Breast epithelium (tissue), 3 donors: ENCODE data around the gene FIBCD1.

Source experiments
- POLR2A ChIP-seq: fragments of 450-650 bp; IDR thresholded peaks from one replicate; pipeline ENCODE4 v1.6.1; 2016; ENCODE audit warnings: antibody characterized with exemption, mild to moderate bottlenecking, moderate library complexity
- POLR2AphosphoS5 ChIP-seq, 3 donors: sonication (generic); formaldehyde crosslinking; IDR thresholded peaks; one replicate each; pipeline ENCODE4 v1.6.1; 2017; ENCODE audit warnings: antibody characterized with exemption in 3 of 3
- TF ChIP-seq, protein P1 (sequence below), 3 donors: fragments of 450-650 bp; IDR thresholded peaks; one replicate each; pipeline ENCODE4 v1.5.1; 2016 to 2017; ENCODE audit warnings: antibody characterized with exemption in 3 of 3, mild to moderate bottlenecking in 3 of 3, moderate library complexity in 3 of 3

- TF ChIP-seq, protein P1, sequence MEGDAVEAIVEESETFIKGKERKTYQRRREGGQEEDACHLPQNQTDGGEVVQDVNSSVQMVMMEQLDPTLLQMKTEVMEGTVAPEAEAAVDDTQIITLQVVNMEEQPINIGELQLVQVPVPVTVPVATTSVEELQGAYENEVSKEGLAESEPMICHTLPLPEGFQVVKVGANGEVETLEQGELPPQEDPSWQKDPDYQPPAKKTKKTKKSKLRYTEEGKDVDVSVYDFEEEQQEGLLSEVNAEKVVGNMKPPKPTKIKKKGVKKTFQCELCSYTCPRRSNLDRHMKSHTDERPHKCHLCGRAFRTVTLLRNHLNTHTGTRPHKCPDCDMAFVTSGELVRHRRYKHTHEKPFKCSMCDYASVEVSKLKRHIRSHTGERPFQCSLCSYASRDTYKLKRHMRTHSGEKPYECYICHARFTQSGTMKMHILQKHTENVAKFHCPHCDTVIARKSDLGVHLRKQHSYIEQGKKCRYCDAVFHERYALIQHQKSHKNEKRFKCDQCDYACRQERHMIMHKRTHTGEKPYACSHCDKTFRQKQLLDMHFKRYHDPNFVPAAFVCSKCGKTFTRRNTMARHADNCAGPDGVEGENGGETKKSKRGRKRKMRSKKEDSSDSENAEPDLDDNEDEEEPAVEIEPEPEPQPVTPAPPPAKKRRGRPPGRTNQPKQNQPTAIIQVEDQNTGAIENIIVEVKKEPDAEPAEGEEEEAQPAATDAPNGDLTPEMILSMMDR (IDR thresholded peaks at IDR 0.05) = no peak
- TF ChIP-seq POLR2A = no peak
- TF ChIP-seq POLR2AphosphoS5 (IDR thresholded peaks at IDR 0.05) = no peak
These were observed 21.7 kb upstream of the FIBCD1 start for GRCh38 chr9:130960522-130961378.
